ENCODE data around the gene INHA. TPM values are rescaled to one million over a fixed set of nuclear protein-coding genes. Genes with fewer than 3 reads are reported as not detected.

INHA gene
- total RNA-seq, 2 experiments from 2014 or later = not detected

GRCh38 chr2:219547621-219548020 lies 24.5 kb upstream of the INHA start:
- ChIA-PET POLR2A (no interaction called here), CTCF (no interaction called here)
- intact Hi-C loops (cut with DNase I, micrococcal nuclease) = loop anchor here in 1 of 2 experiments (10.0 kb wide), 4 partner anchors 253 to 983 kb away; partner anchors contain the start of genes CNOT9, USP37 and ZFAND2B
- DNase-seq (no peak), ATAC-seq (ENCODE audit: poor library complexity) (no peak)
- Histone ChIP-seq H3K4me3 (ENCODE audit: low read length) (no peak overlapping the region), H3K27ac (ENCODE audit: low read depth in 1 of 2, low read length in 2 of 2) (no peak overlapping the region), H3K27me3 (ENCODE audit: control insufficient read depth in 1 of 2, insufficient read depth in 2 of 2, low read length in 2 of 2) (peaks cover 10 to 20% of the 10 kb centered on the region in 2 experiments), H3K4me1 (ENCODE audit: insufficient read depth, low read length) (peaks cover 28% of the 10 kb centered on the region), H3K36me3 (ENCODE audit: insufficient read depth, low read length) (no peaks in the 10 kb centered on the region), H3K9me3 (ENCODE audit: control insufficient read depth in 1 of 2, insufficient read depth in 1 of 2, low read length in 2 of 2) (peaks cover 0 to 14% of the 10 kb centered on the region in 2 experiments)
- Mint-ChIP-seq H3K27ac (no peak overlapping the region), H3K4me1 (ENCODE audit: low read depth) (peaks cover 19% of the 10 kb centered on the region), H3K4me3 (no peak overlapping the region), H3K9me3 (no peaks in the 10 kb centered on the region), H3K36me3 (ENCODE audit: low read depth) (no peaks in the 10 kb centered on the region), H3K27me3 (peaks cover 29% of the 10 kb centered on the region)
- TF ChIP-seq, protein P1, sequence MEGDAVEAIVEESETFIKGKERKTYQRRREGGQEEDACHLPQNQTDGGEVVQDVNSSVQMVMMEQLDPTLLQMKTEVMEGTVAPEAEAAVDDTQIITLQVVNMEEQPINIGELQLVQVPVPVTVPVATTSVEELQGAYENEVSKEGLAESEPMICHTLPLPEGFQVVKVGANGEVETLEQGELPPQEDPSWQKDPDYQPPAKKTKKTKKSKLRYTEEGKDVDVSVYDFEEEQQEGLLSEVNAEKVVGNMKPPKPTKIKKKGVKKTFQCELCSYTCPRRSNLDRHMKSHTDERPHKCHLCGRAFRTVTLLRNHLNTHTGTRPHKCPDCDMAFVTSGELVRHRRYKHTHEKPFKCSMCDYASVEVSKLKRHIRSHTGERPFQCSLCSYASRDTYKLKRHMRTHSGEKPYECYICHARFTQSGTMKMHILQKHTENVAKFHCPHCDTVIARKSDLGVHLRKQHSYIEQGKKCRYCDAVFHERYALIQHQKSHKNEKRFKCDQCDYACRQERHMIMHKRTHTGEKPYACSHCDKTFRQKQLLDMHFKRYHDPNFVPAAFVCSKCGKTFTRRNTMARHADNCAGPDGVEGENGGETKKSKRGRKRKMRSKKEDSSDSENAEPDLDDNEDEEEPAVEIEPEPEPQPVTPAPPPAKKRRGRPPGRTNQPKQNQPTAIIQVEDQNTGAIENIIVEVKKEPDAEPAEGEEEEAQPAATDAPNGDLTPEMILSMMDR (IDR thresholded peaks at IDR 0.05) = no peak

GRCh38 chr2:219548990-219549389 lies 23.1 kb upstream of the INHA start:
- POLR2A ChIA-PET = no interaction called here
- TF ChIP-seq, protein P1 (IDR thresholded peaks at IDR 0.05) = no peak
- Histone ChIP-seq H3K27ac (ENCODE audit: low read depth in 1 of 2, low read length in 2 of 2) (no peak overlapping the region), H3K36me3 (ENCODE audit: insufficient read depth, low read length) (no peaks in the 10 kb centered on the region), H3K4me1 (ENCODE audit: insufficient read depth, low read length) (peaks cover 30% of the 10 kb centered on the region), H3K9me3 (ENCODE audit: control insufficient read depth in 1 of 2, insufficient read depth in 1 of 2, low read length in 2 of 2) (peaks cover 0 to 25% of the 10 kb centered on the region in 2 experiments), H3K27me3 (ENCODE audit: control insufficient read depth in 1 of 2, insufficient read depth in 2 of 2, low read length in 2 of 2) (peaks cover 21 to 34% of the 10 kb centered on the region in 2 experiments), H3K4me3 (ENCODE audit: low read length) (no peak overlapping the region)
- ATAC-seq (ENCODE audit: poor library complexity) (no peak), DNase-seq (no peak)
- Mint-ChIP-seq H3K4me3 (no peak overlapping the region), H3K4me1 (ENCODE audit: low read depth) (peaks cover 26% of the 10 kb centered on the region), H3K36me3 (ENCODE audit: low read depth) (no peaks in the 10 kb centered on the region), H3K9me3 (no peaks in the 10 kb centered on the region), H3K27ac (no peak overlapping the region), H3K27me3 (peaks cover 39% of the 10 kb centered on the region)
- intact Hi-C loops (cut with DNase I, micrococcal nuclease) = loop anchor here in 1 of 2 experiments (10.0 kb wide), 4 partner anchors 254 to 984 kb away; partner anchors contain the start of genes CNOT9, USP37 and ZFAND2B
- CTCF ChIA-PET = no interaction called here

DNA sequence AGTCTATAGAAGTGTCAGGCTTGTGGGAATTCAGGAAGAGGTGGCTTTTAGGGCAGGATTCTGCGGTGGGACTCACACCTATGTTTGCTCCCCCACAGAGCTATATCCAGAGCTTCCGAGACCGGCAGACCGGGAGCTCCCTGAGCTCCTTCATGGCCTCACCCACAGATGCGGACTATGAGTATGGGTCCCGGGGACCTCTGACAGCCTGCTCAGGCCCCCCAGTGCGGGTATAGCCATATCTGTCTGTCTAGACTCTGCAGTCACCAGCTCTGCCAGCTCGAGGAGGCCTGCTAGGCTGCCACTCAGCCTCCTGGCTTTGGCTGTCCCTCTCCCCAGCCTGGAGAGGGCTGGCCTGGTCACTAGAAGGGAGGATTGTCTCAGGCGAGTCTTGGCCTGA lies 22.5 kb upstream of the INHA start:
- no peaks in the 10 kb centered on the region for H3K9me3 Mint-ChIP-seq
- POLR2A ChIA-PET = no interaction called here
- peaks cover 28 to 34% of the 10 kb centered on the region in 2 experiments for H3K27me3 ChIP-seq (ENCODE audit: control insufficient read depth in 1 of 2, insufficient read depth in 2 of 2, low read length in 2 of 2)

More for the DNA sequence above, 22.5 kb upstream of the INHA start:
- H3K4me3 ChIP-seq (ENCODE audit: low read length) = no peak overlapping the region
- CTCF ChIA-PET = no interaction called here
- Mint-ChIP-seq H3K4me3 (no peak overlapping the region), H3K4me1 (ENCODE audit: low read depth) (peaks cover 21% of the 10 kb centered on the region), H3K27ac (no peak overlapping the region), H3K27me3 (peaks cover 45% of the 10 kb centered on the region), H3K36me3 (ENCODE audit: low read depth) (no peaks in the 10 kb centered on the region)
- H3K4me1 ChIP-seq (ENCODE audit: insufficient read depth, low read length) = peaks cover 24% of the 10 kb centered on the region
- H3K27ac ChIP-seq (ENCODE audit: low read depth in 1 of 2, low read length in 2 of 2) = no peak overlapping the region
- DNase-seq = no peak
- TF ChIP-seq, protein P1 (IDR thresholded peaks at IDR 0.05) = no peak
- H3K9me3 ChIP-seq (ENCODE audit: control insufficient read depth in 1 of 2, insufficient read depth in 1 of 2, low read length in 2 of 2) = peaks cover 0 to 31% of the 10 kb centered on the region in 2 experiments
- H3K36me3 ChIP-seq (ENCODE audit: insufficient read depth, low read length) = no peaks in the 10 kb centered on the region
- intact Hi-C loops (cut with DNase I, micrococcal nuclease) = loop anchor here in 1 of 2 experiments (10.0 kb wide), 4 partner anchors 255 to 985 kb away; partner anchors contain the start of genes CNOT9, USP37 and ZFAND2B
- no peak for ATAC-seq (ENCODE audit: poor library complexity)
